Measurements from ENCODE around the gene ACOT12.

The ACOT12 gene

GRCh38 chr5:81400375-81400774 is 6.4 kb upstream of the ACOT12 start:
- no peak for DNase-seq (ENCODE audit: low read depth)

DNA sequence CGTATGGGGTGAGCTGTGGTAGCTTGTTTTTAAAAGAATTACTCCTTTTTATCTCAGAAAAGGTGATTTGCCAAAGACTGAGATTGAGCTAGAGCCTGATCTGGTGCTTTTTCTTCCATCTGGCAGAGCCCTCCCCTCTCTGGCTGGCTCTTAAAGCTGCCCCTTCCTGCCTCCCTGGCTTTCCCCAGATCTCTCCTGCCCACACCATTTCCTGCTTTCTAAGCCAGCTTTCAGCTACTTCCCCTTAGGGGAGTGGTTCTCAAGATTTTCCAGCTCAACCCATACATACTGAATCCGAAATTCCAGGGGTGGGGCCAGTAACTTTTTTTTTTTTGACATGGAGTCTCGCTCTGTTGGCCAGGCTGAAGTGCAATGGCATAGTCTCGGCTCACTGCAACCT is 4.8 kb upstream of the ACOT12 start:
- no peak for DNase-seq (ENCODE audit: low read depth)

DNA sequence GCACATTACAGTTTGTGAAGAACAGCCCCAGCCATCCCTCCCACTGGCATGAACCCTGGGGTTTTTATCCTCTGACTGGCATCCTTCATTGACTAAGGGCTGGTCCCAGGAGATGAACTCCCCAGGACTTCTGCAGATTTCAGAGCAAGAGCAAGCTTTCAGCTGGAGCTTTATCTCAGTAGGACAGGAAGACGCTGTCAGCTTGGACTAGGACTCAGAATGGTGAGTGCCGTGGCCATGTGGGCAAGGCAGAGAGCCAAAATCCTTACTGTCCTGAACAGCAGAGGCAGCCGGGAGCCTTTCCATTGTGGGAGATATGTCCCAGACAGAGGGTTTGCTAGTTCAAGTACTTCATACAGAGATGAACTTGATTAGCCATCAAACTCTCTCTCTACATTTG is 3.2 kb upstream of the ACOT12 start:
- DNase-seq (ENCODE audit: low read depth): no peak

GRCh38 chr5:81395262-81395661 is 1.3 kb upstream of the ACOT12 start:
- DNase-seq (ENCODE audit: low read depth): no peak

GRCh38 chr5:81393430-81393782 is 528 bp downstream of the ACOT12 start:
- DNase-seq (ENCODE audit: low read depth): no peak

- DNase-seq (ENCODE audit: low read depth): no peak
These were observed 4.9 kb downstream of the ACOT12 start for GRCh38 chr5:81389025-81389424.

DNA sequence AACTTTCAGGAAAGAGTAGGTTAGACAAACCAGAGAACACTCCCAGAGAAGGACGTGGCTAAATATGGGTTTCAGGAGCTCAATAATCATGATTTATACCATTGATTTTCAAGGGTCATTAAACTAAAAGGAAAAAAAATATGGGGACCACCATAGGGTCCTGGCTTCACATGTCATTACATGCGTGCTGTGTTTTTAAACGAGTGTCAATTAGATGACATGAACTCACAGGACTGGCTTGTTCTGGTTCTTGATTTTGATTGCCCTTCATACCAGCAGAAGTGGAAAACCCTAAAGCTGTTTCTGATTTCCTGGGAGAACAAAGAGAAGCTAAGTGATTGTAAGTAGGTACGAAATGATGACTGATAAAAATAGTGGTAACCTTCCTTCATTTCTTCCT is 5.8 kb downstream of the ACOT12 start:
- DNase-seq (ENCODE audit: low read depth): no peak

DNA sequence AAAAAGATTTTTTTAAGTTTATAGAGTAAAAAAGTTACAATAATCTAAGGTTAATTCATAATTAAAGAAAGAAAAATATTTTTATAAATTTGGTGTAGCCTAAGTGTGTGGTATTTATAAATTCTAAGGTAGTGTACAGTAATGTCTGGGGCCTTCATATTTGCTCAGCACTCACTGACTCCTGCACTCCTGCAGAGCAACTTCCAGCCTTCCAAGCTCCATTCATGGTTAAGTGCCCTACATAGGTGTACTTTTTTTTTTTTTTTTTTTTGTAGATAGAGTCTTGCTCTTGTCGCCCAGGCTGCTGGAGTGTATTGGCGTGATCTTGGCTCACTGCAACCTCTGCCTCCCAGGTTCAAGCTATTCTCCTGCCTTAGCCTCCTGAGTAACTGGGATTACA is 10.1 kb downstream of the ACOT12 start:
- no peak for DNase-seq (ENCODE audit: low read depth)

GRCh38 chr5:81371354-81371876 is 22.5 kb downstream of the ACOT12 start:
- no peak for DNase-seq (ENCODE audit: low read depth)

- no peak for DNase-seq (ENCODE audit: low read depth)
These were observed 23.0 kb downstream of the ACOT12 start for GRCh38 chr5:81370912-81371311.

DNA sequence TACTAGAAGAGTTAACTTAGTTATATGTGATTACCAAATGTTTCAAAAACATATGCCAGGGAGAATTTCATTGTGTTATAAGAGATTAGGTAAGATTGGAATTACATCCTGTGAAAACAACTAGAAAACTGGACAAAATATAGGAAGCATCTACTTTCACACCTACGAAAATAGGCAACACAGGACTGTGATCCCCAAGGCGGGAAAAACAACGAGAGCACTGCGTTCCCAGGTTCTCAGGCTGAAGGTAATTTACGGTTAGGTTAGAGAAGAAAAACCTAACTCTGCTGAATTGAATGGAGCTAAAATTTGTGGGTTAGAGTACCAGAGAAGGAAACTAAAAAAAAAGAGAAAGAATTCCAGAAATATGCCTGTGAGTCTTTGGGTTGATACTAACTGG is 28.4 kb downstream of the ACOT12 start:
- DNase-seq (ENCODE audit: low read depth): no peak

- DNase-seq (ENCODE audit: low read depth): no peak
These were observed 30.7 kb downstream of the ACOT12 start for GRCh38 chr5:81363093-81363871.

- DNase-seq (ENCODE audit: low read depth): no peak
These were observed 32.3 kb downstream of the ACOT12 start for GRCh38 chr5:81361600-81361999.

GRCh38 chr5:81360640-81361039 is 33.3 kb downstream of the ACOT12 start:
- no peak for DNase-seq (ENCODE audit: low read depth)

- no peak for DNase-seq (ENCODE audit: low read depth)
These were observed 34.1 kb downstream of the ACOT12 start for GRCh38 chr5:81359881-81360280.

- DNase-seq (ENCODE audit: low read depth): no peak
These were observed 34.8 kb downstream of the ACOT12 start for GRCh38 chr5:81359108-81359507.

GRCh38 chr5:81355291-81356251 is 38.4 kb downstream of the ACOT12 start:
- DNase-seq (ENCODE audit: low read depth): no peak

DNA sequence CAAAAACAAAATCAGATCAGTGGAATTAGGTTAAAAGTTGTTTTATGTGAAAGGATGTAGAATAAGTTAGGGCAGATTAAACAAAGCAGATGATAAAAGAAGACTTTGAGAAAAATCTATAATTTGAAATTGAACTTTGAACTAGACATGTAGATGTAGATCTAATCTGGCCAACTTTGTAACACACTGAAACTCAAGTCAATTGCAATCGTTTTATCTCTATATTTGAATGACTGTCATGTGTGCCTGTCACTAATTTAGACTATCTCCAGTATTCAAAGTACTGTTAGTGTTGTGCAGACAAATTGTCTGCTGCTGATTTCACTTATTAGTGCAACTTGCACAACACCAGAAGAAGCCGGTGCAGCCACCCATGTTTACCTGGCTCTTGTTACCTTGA is 39.8 kb downstream of the ACOT12 start:
- DNase-seq (ENCODE audit: low read depth): no peak

GRCh38 chr5:81353189-81353588 is 40.7 kb downstream of the ACOT12 start:
- DNase-seq (ENCODE audit: low read depth): no peak

GRCh38 chr5:81350507-81350906 is 43.4 kb downstream of the ACOT12 start:
- DNase-seq (ENCODE audit: low read depth): no peak

DNA sequence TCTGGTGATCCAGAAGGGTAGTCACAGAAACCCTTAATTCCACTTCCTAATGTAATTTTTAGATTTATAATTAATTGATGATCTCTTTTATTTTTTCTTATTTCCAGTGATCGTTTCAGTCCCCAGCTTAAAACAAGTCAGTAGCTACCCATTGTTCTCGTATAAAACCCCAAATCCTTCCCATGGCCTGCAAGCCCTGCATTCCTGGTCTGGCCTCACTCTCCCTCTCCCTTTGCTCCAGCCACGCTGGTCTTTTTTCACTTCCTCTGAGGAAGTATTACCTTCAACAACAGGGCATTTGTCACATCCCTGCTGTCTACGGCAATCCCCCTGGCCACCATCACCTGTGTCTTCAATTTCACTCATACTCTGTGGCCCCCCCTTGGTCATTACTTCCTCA is 44.8 kb downstream of the ACOT12 start:
- no peak for DNase-seq (ENCODE audit: low read depth)

DNA sequence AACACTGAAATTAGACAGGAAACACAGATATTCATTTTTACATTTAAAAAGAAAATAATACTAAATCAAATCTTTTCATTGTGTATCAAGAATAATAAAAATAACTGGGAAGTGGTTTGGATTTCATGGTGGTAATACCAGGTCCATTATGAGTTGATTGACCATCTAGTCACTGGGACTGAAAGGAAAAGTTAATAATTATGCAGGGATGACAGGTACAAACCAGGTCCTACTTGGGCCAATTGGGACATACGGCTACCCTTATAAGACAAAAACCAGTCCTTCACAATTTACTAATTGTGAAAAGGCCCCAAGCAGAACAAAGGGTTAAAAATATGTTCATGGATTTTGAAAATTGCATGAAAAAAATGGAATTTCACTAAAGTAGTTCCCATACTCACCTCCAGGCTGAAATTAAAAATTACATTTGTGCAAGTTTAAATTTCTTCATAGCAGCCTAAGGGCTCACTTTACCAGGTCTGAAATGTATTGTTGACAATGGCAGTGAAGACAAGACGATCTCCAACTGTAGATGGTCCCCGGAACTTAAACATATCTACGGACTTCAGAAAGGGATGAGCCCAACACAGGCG is 48.4 kb downstream of the ACOT12 start:
- DNase-seq (ENCODE audit: low read depth): no peak

DNA sequence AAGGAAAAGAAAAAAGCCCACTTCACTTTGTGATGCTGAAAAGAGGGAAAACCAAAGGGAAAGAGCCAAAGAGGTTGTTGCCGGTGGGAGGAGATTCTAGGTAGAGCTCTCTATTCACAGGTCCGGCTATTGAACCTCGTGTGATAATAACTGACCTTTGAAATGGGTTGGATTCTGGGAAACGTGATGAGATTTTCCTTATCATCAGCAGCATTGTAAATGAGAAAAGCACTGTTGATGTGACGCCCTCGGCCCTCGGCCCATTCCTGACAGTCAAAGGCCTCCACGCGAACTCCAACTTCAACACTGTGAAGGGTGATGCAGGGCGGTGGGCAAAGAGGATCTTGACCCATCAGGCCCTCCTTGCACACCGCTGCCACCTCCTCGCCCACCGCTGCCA is 49.2 kb downstream of the ACOT12 start:
- DNase-seq (ENCODE audit: low read depth): no peak
